NT2/D1 (cell line): ENCODE data around the gene HOXC10.

ENCODE experiments used
- SUZ12 ChIP-seq: IDR thresholded peaks from 2 replicates; pipeline ENCODE4 v1.6.1; 2011; ENCODE audit not compliant: insufficient read length, insufficient read depth; ENCODE audit errors: extremely low read depth
- YY1 ChIP-seq: IDR thresholded peaks from 2 replicates; pipeline ENCODE4 v1.6.1; 2011; ENCODE audit not compliant: insufficient read length, insufficient read depth
- ZNF274 ChIP-seq: IDR thresholded peaks from 2 replicates; pipeline ENCODE4 v1.6.1; 2011; ENCODE audit warnings: mild to moderate bottlenecking, low read depth, low read length

DNA sequence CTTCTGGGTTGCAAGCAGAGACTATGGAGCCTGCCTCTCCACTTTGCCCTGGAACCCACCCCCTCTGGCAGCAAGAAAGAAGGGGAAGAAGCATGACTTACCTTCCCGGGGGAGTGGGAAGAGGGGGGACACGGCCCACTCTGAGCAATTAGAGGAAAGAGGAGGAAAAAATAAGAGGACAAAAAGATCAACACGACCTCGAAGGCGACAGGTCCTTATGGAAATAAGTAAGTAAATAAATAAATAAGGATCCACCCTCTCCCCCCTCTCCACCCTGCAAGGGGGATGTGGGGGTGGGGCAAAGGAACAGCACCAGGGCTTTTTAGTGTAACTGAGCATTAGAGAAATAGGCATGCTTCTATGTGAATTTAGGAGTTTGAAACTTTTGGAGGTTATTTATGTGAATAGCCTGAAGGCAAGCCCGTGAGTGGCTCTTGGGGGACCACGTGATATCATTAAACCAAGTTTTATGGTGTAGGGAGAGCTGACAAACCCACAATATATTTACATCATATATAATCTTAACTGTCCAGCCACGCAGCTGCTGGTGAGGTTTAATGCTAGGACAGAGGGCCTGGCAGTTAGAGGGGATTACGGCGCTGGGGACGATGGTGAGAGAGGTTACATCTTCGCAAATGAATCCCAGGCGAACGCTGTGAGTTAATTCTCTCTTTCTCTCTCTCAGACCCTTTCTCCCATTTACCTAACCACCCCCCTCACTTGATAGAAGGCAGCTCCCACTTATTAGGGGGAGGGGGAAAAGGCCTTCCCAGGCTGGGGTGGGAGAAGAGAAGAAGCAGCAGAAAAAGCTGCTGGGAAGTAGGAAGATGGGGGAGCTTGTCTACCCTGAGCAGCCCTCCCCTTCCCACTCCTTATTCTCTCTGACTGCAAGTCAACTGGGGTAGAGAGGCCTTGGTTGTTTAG, 52.7 kb downstream of the HOXC10 start:
- TF ChIP-seq SUZ12 (no peak), YY1 (no peak), ZNF274 (no peak)
